GM18951 (cell line): ENCODE measurements around the gene CTSA.

Source experiments
- POLR2A ChIP-seq: IDR thresholded peaks from 4 replicates; pipeline ENCODE4 v1.6.1; 2011; ENCODE audit warnings: mild to moderate bottlenecking; ENCODE audit not compliant: insufficient read length, insufficient read depth; ENCODE audit errors: extremely low read depth
- in situ Hi-C: fragments of 300-500 bp; cut with MboI; formaldehyde crosslinking; loops from one replicate; pipeline ENCODE4 v1.12.0; 2022; ENCODE audit warnings: low sequenced_read_pairs, mixed read lengths, inconsistent platforms; ENCODE audit not compliant: unreplicated experiment

Gene CTSA

DNA sequence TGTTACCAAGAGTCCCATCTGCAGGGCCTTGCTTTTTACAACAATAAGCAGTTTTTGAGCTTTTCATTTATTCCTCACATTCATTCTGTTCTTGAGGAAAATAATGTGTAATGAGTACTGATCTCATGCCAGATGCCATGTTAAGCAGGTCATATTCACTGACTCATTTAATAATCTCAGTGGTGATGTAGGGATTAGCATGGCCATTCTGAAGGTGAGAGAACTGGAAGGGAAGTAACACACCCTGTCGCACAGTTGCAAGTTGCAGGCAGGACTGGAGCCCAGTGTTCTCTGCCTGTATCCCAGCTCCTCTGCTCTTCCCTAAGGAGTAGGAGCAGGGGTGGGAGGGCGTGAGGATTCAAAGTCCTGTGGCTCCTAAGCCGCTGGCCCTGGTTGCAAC lies 48.9 kb downstream of the CTSA start:
- no peak for TF ChIP-seq POLR2A
- in situ Hi-C loops: no loop called here

DNA sequence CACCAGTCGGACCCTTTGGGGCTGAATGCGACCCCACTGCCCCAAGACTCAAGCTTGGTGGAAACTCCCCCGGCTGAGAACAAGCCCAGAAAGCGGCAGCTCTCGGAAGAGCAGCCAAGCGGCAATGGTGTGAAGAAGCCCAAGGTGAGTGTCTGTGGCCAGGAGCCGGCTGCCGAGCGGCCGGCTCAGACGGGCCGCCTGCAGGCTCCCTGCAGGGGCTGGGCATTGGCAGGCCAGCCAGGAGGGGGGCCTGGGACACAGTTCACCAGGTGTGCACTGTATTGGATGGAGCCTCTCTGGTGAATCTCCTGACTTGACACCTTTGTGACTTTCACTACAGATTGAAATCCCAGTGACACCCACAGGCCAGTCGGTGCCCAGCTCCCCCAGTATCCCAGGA lies 49.3 kb downstream of the CTSA start:
- TF ChIP-seq POLR2A: no peak
- in situ Hi-C loops: no loop called here

DNA sequence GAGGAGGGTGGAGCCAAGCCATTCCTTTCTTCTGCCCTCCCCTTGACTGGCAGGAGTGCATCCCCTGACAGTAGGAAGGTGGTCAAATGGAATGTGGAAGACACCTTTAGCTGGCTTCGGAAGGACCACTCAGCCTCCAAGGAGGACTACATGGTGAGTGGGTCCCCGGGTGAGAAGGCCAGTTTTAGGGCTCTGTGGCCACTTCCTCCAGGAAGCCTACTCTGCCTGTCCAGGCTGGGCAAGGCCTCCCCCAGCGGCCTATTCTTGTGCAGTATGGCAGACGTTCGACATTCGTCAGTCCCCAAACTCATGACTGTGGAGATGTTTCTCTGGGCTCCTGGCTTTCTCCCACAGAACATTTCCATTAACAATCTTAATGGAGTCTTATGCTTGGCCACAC lies 52.5 kb downstream of the CTSA start:
- in situ Hi-C loops: no loop called here
- TF ChIP-seq POLR2A: no peak

DNA sequence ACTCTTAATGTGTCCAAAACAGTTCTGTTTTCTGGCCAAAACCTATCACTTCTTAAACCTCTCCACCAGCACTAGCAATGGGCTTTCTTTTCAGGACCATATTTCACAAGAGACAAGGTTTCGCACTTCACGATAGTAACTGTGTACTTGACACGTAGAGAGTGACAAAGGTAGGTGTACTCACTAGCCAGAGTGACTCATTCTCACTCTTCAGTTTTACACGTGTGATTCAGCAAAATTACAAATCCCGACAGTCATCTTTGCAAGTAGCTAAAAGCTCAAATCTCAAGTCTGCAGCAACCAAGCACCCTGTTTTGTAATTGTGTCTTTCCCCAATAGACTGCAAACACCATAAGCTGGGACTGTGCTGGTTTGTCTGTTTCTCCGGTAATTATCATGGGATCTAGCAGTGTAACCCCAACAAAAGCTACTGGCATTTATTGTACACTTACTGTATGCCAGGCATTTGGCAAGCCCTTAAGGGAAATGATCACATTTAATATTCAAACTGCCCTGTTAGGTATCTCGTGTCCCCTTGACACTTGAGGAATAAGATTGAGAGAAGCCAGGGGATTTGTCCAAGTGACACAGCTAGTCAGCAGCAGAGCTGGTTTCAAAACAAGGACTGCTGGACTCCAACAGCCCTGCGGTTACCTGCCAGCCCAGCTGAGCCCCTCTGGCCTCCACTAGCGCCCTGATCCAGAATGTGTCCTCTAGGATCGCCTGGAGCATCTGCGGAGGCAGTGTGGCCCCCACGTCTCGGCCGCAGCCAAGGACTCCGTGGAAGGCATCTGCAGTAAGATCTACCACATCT lies 53.2 kb downstream of the CTSA start:
- in situ Hi-C loops: no loop called here

DNA sequence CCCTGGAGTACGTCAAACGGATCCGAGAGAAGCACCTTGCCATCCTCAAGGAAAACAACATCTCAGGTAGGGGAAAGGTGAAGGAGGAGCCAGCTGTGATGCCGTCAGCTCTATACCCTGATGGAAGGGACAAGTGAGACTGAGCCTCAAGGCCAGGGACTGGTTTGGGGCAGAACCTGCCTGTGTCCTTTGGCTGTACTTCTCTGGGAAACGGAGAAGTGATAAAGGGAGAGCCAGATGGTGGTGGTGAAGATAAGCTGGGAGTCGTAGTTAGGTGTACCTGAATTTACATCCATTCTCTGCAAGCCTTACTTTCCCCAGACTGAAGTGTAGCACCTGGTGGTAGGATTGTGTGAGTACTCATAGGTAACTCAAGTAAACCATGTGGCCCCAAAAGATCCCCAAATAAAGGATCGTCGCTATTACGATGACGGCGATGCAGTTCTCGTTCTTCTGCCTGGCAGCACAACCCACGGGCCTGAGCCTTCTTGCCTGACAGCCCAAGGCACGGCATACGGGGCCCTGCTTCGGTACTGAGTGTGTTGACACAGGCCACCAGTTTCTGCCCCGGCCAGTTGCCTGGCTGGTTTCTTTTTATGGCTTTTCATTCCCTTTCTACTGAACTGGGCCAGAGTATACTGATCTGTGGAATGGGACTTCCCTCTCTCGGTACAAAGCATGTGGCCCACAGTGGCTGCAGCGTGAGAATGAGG lies 54.0 kb downstream of the CTSA start:
- in situ Hi-C loops: no loop called here
- no peak for TF ChIP-seq POLR2A

More for the DNA sequence above, 53.2 kb downstream of the CTSA start:
- no peak for TF ChIP-seq POLR2A

DNA sequence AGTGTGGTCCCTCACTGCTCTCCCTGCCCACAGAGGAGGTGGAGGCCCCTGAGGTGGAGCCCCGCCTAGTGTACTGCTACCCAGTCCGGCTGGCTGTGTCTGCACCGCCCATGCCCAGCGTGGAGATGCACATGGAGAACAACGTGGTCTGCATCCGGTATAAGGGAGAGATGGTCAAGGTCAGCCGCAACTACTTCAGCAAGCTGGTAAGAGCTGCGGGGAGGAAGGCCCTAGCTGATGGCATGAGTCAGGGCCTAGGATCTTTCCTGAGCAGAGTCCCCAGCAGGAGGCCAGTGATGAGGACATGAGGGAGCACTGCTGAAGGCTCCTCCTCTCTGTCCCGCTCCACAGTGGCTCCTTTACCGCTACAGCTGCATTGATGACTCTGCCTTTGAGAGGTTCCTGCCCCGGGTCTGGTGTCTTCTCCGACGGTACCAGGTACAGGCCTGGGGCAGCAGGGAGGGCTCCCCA lies 54.6 kb downstream of the CTSA start:
- no peak for TF ChIP-seq POLR2A
- in situ Hi-C loops: no loop called here

DNA sequence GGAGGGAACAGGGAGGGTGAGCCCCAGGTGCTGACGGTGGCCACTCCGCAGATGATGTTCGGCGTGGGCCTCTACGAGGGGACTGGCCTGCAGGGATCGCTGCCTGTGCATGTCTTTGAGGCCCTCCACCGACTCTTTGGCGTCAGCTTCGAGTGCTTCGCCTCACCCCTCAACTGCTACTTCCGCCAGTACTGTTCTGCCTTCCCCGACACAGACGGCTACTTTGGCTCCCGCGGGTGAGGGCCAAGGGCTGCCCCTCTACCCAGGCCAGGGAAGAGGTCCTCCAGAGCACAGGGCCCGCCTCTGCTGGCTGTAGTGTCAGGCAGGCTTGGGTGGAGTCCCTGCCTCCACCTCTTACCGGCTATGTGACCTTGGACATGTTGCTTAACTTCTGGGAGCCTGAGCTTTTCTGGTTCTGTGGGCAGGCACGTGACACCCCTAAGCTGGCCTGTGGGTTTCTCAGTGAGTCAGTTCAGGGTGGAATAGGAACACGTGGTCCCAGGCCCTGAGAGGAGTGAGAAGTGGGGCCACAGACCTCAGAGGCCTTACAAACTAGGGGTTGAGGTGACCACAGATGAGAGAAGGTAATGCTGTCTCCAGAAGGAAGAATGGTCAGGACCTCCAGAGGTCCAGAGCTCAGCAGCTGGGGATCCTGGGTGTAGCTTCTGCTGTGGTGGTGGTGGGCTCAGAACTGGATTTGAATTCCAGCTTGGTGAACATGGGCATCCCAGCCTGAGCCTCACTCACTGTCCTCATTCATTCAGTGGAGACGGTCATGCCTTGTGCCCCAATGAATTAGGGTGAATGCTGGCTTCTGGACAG lies 55.2 kb downstream of the CTSA start:
- in situ Hi-C loops: no loop called here
- no peak for TF ChIP-seq POLR2A

DNA sequence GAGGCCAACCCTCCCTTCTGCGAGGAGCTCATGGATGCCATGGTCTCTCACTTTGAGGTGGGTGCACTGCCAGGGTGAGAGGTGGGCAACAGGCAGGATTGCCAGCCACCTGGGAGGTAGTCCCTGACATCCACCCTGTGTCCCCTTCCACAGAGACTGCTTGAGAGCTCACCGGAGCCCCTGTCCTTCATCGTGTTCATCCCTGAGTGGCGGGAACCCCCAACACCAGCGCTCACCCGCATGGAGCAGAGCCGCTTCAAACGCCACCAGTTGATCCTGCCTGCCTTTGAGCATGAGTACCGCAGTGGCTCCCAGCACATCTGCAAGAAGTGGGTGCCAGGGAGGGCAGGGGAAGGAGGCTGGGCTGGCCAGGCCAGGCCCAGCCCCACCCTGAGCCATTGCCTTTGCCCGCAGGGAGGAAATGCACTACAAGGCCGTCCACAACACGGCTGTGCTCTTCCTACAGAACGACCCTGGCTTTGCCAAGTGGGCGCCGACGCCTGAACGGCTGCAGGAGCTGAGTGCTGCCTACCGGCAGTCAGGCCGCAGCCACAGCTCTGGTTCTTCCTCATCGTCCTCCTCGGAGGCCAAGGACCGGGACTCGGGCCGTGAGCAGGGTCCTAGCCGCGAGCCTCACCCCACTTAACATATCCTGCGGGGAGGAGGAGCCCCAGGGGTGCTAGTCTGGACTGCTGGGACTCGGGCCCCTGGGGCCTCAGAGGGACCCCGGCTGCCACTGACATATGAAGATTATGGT lies 56.2 kb downstream of the CTSA start:
- in situ Hi-C loops: no loop called here
- TF ChIP-seq POLR2A: no peak

DNA sequence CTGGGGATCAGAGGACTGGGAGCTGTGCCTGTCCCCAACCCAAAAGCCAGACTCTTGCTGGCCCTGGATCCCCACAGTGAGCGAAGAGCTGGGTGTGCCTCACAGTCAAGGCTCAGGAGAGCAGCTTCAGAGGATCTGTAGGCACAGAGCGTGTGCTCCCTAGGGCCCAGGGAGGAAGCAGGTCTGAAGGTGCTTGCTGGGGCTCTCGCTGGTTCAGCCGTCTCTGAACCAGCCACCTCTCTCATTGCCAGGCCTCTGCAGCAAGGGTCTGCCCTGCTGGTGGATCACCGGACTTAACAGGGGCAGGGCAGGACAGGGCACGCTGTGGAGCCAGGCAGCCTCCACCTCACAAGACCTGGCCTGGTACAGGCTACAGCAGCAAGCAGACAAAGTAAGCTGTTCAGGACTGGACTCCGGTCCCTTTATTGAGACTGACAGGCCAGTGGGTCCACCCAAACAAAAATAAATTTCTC lies 57.2 kb downstream of the CTSA start:
- TF ChIP-seq POLR2A: no peak
- in situ Hi-C loops: no loop called here
